Fibroblast of skin of abdomen (primary cell): ENCODE data around the gene SIPA1L3.
"Not testable (repeated sequence)": the region's sequence is repeated elsewhere in the genome, so short reads cannot be mapped to it uniquely, and the experiment has no call there.

Experiments
- DNase-seq: peaks from one replicate; pipeline ENCODE4 v3.0.0-alpha.2; 2013

Gene SIPA1L3

GRCh38 chr19:38071054-38071453 lies 164.0 kb downstream of the SIPA1L3 start:
- DNase-seq, result not testable (repeated sequence)

GRCh38 chr19:38071647-38072046 lies 164.6 kb downstream of the SIPA1L3 start:
- DNase-seq, result no peak

- no peak for DNase-seq
These were observed 166.1 kb downstream of the SIPA1L3 start for GRCh38 chr19:38072776-38073750.

- no peak for DNase-seq
These were observed 167.1 kb downstream of the SIPA1L3 start for GRCh38 chr19:38073841-38074685.

- no peak for DNase-seq
These were observed 169.3 kb downstream of the SIPA1L3 start for GRCh38 chr19:38076337-38076736.

GRCh38 chr19:38078302-38078930 lies 171.4 kb downstream of the SIPA1L3 start:
- no peak for DNase-seq

GRCh38 chr19:38079926-38080380 lies 172.9 kb downstream of the SIPA1L3 start:
- peak; percentile 88 for DNase-seq

- DNase-seq, result no peak
These were observed 174.7 kb downstream of the SIPA1L3 start for GRCh38 chr19:38081547-38082255.

GRCh38 chr19:38082256-38083118 lies 175.5 kb downstream of the SIPA1L3 start:
- DNase-seq, result no peak

GRCh38 chr19:38084196-38084595 lies 177.2 kb downstream of the SIPA1L3 start:
- DNase-seq, result no peak

- DNase-seq, result no peak
These were observed 182.4 kb downstream of the SIPA1L3 start for GRCh38 chr19:38089440-38089839.

GRCh38 chr19:38093154-38093553 lies 186.1 kb downstream of the SIPA1L3 start:
- no peak for DNase-seq

- no peak for DNase-seq
These were observed 186.6 kb downstream of the SIPA1L3 start for GRCh38 chr19:38093587-38093986.

- peak; percentile 60 for DNase-seq
These were observed 188.7 kb downstream of the SIPA1L3 start for GRCh38 chr19:38095411-38096308.

- DNase-seq, result no peak
These were observed 193.0 kb downstream of the SIPA1L3 start for GRCh38 chr19:38099966-38100365.

GRCh38 chr19:38100589-38100988 lies 193.6 kb downstream of the SIPA1L3 start:
- DNase-seq, result no peak

- DNase-seq, result no peak
These were observed 194.7 kb downstream of the SIPA1L3 start for GRCh38 chr19:38101723-38102122.

GRCh38 chr19:38105574-38105973 lies 198.6 kb downstream of the SIPA1L3 start:
- DNase-seq, result no peak

- DNase-seq, result no peak
These were observed 200.1 kb downstream of the SIPA1L3 start for GRCh38 chr19:38107129-38107528.

- no peak for DNase-seq
These were observed 204.9 kb downstream of the SIPA1L3 start for GRCh38 chr19:38111898-38112297.
